HCEC 1CT (cell line): ENCODE data around the gene PRLH.

Experiments used
- DNase-seq: peaks from one replicate; pipeline ENCODE4 v3.0.0-alpha.2; 2017

PRLH gene, protein sequence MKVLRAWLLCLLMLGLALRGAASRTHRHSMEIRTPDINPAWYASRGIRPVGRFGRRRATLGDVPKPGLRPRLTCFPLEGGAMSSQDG

DNA sequence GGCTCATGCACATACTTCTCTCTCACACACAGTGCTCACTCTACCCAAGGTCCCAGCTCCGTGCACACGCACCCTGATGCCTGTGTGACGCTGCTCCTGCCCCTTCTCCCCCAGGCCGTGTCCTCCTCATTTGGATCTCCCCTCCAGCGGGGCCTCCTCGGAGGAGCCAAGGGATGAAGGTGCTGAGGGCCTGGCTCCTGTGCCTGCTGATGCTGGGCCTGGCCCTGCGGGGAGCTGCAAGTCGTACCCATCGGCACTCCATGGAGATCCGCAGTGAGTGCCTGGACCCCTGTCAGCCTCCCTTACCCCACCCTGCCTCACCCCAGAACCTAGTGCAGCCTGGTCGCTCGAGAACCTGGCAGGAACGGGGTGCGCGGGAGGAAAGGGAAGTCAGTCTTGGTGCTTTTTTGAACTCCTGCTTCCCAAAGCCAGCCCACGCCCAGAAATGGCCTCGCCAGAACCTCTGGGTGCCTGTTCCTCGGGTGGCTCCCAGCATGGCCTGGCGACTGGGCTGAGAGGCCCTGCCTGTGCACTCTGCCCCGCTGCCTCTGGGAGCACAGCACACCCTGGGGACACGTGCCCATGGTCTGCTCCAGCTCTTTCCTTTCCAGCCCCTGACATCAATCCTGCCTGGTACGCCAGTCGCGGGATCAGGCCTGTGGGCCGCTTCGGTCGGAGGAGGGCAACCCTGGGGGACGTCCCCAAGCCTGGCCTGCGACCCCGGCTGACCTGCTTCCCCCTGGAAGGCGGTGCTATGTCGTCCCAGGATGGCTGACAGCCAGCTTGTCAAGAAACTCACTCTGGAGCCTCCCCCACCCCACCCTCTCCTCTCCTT is at the start of gene PRLH:
PRLH (plus strand) TSS at position 174 of the 835 bp plus-strand sequence; CDS start at position 174, 0 bp downstream.
- no peak for DNase-seq

DNA sequence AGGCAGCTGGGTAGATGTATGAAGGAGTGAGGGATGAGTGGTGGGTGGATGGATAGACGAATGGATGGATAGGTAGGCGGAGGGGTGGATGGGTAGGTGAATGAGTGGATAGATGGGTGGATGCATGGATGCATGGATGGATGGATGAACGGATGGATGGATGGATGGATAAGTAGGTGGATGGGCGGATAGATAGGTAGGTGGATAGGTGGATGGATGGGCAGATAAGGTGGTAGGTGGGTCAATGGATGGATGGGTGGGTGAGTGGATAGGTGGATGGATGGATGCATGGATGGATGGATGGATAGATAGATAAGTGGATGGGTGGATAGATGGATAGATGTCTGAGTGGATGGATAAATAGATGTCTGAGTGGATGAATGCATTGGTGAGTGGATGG is 49.2 kb upstream of the PRLH start:
- DNase-seq, result no peak

DNA sequence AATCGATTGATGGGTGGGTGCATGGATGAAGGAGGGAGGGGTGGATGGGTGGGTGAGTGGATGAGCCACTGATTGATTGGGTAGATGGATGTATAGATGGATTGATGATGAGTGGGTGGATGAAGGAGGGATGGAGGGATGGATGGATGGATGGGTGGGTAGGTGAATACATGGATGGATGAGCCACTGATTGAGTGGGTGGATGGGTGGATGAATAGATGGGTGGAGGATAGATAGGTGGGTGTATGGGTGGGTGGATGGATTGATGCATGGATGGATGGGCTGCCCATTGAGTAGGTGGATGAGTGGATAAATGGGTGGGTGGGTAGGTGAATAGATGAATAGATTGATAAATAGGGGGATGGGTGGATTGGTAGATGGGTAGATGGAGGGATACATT is 48.4 kb upstream of the PRLH start:
- DNase-seq, result no peak

DNA sequence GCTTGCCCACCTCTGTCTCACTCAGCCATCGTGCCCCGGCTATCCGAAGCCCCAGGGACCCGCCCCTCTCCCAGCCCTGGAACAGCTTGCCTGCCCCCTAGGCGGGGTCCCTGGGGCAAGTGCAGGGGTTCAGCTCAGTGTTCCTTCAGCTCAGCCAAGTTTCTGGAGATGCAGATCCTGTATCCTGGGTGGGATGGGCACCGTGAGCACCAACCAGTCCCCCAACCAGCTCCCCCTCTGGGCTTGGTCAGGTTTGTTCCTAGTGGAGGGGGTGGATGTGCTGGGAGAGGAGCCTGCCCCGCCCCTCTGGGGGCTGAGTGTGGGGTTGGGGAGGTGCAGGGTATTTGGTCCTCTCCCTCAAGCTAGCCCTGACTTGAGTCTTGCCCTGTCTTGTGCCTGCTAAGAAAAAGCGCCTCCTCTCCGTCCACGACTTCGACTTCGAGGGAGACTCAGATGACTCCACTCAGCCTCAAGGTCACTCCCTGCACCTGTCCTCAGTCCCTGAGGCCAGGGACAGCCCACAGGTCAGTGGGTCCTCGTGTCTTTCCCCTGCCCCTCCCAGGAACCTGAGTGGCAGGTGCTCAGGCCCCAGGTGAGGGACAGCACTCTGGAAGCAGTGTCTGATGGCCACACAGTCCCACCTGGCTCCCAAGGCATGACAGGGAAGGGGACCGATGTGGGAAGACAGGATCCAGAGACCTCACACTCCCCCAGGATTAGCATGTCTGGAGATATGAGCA is 46.7 kb upstream of the PRLH start:
- DNase-seq, result no peak

DNA sequence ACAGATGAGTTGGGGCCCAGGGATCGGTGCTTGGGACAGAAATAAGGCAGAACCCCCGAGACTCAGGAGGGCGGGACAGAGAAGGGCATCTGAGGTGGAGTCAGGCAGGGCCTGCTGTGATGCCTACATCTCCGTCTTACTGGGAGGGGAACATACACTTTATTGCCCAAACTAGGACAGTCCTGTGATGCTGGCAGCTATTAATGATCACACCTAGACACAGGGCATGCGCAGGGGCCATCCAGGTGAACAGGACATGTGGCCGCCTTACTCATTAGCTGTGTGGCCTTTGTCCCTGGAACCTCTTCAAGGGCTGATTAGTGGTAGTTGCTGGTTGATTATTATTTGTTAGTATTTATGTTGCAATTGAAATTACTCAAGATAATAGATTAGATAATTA is 46.1 kb upstream of the PRLH start:
- no peak for DNase-seq

DNA sequence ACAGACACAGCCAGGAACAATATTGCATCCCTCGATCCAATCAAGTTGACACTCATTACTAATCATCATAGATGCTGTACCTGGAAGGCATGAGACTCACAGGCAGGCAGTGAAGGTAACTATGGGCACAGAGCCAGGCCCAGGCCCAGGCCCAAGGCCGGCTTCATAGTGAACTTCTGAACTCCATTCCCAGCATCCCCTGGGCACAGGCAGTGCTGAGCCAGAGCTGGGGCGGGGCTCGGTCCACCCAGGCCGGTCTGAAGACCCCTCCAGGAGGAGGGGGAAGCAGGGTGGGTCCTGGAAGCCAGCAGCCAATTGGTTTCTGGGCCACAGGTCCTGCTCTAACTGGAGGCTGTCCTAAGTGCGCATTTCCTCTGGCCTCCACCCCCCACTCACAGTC is 41.7 kb upstream of the PRLH start:
- no peak for DNase-seq

DNA sequence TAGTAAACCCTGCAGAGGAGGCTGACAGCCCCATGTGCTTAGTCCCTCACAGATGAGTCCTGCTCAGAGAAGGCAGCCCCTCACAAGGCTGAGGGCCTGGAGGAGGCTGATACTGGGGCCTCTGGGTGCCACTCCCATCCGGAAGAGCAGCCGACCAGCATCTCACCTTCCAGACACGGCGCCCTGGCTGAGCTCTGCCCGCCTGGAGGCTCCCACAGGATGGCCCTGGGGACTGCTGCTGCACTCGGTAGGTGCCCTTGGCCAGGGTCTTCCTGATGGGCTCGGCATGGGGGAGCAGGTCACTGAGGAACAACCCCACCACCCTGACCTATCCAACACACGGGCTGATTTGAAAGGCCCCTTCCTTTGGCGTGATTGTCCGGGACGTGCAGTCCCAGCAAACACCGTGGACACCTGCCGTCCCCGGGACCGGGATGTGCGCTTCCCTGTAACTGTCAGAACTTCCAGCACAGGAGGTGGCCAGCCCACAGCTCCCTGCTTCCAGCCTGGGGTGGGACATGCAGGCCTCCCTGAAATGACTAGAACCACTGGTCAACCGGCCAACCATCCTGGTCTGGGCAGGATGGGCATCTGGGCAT is 40.7 kb upstream of the PRLH start:
- DNase-seq, result no peak

DNA sequence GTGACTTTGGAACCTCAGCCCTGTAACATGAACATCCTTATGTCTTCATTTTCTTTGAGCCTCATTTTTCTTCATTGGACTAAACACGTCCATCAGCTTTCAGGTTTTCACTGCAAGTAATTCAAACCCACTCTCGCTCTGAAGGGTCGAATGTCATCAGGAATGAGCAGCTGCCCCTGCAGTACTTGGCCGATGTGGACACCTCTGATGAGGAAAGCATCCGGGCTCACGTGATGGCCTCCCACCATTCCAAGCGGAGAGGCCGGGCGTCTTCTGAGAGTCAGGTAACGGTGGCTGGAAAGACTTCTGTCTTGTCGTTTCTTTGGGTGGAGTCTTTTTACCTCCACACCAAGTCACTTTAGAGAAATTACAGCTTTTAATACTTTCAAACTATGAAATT is 39.1 kb upstream of the PRLH start:
- DNase-seq, result no peak

DNA sequence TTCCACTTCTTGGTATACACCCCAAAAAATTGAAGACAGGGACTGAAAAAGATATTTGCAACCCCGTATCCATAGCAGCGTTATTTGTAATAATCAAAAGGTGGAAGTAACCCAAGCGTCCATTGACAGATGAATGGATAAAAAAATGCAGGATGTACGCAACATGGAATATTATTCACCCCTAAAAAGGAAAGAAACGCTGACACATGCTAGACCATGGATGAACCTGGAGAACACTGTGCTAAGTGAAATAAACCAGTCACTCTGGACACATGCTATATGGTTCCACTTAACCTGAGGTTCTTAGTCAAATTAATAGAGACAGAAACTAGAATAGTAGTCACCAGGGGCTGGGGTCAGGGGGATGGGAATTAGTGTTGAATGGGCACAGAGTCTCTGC is 38.6 kb upstream of the PRLH start:
- DNase-seq, result no peak

DNA sequence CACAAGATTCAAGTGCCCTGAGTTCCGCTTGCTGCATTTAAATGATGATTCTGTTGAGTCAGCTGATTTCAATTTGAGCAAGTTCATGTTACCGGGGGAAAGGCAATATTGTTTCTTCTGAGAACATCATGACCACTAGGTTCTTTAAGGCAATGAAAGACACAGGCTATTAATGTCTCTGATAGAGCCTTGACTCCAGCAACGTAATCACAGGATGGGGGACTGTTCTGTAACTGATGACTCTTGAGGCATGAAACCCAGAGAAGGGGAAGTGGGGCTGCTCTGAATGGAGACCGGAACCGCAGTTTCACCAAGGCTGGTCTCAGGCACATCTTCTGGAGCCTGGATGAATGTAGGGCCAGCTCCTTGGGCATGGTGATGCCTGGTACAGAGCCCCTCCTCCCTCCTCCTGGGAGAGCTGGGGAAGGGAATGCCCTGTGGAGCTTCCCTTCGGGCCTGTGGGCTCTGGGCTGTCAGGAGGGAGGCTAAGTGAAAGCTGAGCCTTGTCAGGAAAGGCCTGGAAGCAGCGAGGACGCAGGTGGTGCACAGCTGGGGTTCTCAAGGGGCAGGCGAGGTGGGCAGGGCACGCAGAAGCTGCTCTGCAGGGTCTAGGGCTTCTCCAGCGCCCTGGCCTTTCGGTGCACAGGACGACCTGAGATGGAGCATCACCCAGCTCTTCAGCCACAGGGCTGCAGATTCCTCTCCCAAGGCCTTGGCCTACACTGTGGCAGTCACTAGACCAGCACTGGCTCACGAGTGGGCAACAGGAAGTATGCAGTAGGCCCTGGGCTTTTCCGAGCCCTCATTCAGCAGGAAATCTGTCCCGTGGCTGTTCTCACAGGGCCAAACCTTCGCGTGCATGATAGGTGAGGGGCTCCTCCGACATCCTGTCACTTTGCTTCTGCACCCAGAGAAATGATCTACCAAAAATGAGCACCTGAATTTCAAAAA is 36.6 kb upstream of the PRLH start:
- no peak for DNase-seq

DNA sequence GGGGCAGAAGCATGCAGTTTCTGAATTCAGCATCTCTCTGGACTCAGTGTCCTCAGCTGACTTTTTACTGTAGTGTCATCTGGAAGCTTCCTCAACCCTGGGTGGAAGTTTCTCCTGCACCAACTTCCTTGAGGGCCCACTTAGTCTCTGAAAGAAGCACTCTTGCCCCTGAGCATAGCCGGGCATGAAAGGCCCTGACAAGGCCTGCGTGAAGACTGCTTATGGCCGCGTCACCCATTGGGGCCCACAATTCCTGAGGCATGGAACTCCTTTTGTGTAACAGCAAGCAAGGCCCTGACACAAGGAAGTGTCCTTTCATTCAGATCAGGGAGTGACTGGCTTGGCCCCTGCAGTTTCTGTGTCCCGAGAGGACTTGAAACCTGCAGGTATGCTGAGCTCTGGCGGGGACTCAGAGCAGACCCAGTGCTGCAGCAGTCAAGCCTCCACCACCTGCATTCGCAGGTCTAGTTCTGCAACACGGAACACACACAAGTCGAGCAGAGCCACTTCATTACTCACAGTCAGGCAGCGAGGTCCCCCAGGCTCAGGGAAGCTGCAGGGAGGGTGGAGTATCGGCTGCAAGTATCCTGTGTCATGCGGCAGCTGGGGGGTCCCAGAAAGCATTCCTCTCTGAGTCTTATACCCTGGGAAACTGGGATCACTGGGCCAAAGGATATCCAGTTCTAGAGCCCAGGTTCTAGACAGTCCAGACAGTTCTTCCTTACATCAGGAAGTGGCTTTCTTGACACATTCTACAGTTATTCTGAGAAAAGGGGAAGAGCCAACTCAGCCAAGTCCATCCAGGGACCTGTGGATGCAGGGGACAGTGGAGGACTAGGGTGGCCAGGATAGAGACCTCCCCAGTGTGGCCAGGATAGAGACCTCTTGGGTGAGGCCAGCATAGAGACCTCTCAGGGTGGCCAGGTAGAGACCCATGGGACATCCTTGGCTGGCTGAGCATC is 35.6 kb upstream of the PRLH start:
- no peak for DNase-seq

DNA sequence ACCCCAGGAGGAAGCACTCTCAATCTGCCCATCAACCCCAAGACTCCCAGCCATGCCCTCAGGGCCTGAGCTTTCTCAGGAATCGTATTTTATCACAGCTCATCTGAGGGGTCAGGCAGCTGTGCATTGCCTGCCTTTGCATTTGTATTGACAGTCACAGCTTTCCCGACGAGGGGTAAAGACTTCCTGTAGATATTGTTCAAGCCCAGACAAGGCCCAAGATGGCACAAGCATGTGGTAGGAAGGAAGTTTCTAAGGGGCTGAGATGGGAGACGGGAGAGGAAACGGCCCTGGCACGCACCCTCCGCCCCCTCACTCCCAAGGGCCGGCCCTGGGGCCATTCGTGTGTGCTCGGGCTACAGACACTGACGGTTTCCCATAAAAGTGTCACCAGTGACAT is 34.2 kb upstream of the PRLH start:
- no peak for DNase-seq

DNA sequence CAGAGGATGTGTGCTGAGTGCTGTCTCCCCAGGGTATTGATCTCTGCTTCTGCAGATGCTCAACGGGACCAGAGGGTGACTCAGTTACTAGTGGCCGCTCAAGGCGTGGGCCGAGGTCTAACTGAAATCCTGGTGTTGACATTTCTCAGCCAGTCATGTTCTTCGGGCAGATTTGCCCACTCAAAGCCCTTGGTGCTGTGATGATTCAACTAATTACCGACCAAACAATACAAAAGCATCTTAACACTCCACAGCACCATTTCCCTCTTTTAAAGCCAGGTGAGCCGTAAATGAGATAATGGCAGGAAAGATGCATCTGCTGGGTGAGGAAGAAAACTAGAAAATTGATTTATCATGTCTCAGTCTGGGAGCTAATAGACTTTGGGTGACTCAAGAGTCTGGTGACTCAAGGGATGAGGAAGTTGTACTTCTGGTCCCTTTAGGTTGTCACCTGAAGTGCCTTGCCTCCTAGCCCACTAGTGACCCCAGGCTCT is 32.7 kb upstream of the PRLH start:
- no peak for DNase-seq

DNA sequence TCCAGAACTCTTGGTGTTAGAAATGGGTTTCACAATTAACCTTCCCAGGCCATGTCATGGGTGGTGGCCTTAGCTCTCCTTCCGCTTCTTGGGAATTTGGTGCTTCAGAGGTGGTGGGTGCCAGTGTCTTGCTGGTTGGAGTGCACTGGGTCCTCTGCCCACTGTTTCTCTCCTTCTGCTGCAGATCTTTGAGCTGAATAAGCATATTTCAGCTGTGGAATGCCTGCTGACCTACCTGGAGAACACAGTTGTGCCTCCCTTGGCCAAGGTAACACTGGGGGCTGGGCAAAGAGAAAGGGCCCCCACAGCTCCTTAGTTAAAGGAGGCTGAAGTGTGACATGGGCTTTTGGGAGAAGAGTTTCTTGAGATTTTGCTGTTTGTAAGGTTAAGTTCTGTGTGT is 32.0 kb upstream of the PRLH start:
- no peak for DNase-seq

DNA sequence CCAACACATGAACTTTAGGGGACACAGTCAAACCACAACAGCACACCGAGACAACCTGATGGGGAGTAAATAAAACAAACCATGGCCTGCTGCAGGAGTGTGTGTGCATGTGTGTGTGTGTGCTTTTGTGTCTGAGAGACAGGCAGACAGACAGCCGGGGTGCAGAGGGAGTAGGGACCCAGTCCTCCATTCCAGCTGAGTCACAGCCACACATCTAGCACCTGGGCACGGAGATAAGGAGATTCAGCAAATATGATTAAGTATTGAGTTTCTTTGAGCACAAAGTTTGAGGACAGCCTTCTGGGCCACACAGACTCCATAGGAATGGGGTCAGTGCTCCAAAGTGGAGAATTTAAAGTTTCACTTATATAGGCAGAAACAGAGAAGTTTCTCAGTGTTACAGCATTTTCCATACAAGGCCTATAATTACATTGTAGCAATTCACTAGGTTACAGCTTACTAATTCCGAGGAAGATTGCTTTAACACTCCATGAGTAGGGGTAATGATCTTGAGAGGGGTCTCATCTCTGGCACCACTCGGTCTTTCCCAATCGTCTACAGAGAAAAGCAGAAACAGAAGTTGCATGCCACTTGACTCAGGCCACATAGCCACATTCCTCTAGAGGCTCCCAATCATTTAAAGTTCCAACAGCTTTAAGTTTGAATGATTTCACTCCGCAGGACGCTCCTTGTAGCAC is 30.8 kb upstream of the PRLH start:
- no peak for DNase-seq

DNA sequence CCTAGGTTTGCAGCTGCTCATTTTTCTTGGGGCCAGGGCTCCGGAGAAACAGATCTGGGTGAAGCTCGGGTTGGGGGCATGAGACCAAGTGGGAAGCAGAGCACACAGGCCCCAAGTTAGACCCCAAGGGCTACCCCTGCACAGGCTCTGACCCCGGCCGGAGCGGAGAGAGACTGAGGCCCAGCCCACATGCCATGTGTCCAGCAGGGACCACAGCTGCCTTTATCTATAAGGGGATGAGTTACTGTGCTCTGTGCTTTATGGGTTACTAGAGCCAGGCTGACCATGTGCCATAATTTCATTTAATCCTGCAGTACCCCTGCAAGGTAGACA is 30.3 kb upstream of the PRLH start:
- no peak for DNase-seq

DNA sequence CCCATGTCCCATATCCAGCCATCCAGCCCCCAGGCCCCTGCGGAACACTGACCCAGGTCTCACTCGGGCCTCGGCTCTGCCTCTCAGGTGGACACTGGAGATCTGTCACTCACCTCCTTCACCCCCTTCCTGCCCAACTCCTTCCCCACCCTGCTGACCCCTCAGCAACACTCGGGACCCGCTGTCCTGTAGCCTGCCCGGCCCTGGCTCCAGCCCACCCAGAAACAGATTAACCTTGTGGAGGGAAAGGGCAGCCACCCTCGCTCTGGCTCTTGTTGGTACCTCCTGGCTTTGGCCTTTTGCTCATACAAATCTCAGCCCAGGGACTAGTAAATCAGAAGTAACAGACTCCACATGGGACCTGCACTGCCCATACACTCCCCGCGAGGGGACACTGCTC is 29.8 kb upstream of the PRLH start:
- DNase-seq, result no peak

DNA sequence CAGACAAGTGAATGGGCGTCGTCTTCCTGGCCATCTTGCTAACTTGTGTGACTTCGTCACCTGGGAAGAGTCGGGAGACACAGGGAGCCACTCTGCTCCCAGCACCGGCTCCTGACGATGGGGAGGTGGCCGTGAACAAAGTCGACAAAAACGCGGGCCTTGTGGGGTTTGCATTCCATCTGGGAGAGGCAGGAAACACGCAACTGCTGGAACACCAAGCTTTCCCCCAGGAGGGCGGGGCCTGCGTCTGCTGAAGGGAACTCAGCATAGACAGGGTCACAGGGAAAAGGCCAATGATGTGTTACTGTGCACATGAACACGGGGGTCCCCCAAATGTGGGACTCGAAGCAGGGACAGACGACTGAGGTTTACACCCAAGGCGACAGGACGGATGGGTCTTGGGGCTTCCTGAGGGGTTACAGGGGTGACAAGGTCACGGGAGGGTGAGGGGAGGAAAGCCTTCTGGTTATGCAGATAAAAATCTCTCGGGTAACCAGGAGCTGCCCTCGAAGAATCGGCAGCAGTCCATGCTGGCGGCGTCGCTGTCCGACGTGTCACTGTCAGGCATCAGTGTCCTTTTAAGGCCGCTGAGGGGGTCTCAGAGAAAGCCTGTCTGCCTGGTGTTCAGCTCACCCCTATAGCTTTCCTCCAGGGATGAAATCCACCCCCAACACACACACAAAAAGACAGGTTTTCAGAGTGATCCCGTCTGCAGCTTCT is 28.2 kb upstream of the PRLH start:
- DNase-seq, result no peak

DNA sequence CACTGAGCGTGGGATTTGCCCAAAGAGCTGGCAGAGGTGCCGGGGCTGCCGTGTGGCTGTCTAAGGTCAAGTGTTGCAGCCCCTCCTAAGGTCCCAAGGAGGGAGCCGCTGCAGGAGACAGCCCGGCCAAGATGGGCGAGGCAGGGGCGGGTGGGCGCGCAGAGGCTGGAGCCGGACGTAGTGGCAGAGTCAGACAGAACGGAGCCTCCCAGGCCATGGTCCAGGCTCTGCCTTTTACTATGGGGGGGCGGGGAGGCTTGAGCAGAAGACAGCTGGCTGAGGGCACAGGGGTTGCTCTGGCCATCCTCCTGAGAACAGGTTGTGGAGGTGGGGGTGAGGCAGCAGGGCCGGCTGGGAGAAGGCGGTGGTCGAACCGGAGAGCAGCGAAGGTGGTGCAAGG is 27.5 kb upstream of the PRLH start:
- DNase-seq, result no peak

DNA sequence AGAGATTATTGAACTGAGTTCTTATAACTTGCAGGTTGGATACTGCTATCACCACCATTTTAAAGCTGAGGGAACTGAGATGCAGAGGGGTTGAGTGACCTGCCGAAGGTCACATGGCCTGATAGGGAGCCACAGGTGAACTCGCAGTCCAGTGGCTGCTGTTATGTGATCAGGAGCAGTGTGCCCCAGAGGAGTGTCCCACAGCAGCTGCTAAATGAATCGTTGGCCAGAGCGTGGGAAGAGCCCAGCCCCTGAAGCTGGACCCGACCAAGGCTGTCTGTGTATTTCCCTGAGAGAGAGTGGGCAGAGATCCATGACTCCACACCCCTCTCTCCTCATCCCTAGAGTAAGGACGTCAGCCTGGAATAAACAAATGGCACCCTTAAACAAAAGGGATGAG is 26.7 kb upstream of the PRLH start:
- DNase-seq, result no peak
